Upper lobe of left lung (tissue), 6 donors: Measurements from ENCODE around the gene PTPN12. TPM values are rescaled to one million over a fixed set of nuclear protein-coding genes. Genes with fewer than 3 reads are reported as not detected.

ENCODE experiments used
- ATAC-seq, 2 donors: fragments of 200-7000 bp; cut with Tn5 transposase; one replicate each; pipeline ENCODE4 v1.9.1; 2022; ENCODE audit warnings: mild to moderate bottlenecking in 2 of 2, moderate library complexity in 2 of 2; ENCODE audit not compliant: low FRiP score in 2 of 2
- DNase-seq, 2 donors: peaks; one replicate each; pipeline ENCODE4 v3.0.0-alpha.2; 2019 to 2020
- H3K27ac ChIP-seq, 4 donors: fragments of 200-600 bp; sonication (generic); one replicate each; pipeline ENCODE4 v1.5.1; 2016 to 2019
- H3K27me3 ChIP-seq, 4 donors: fragments of 200-600 bp; sonication (generic); one replicate each; pipeline ENCODE4 v1.5.1; 2017 to 2019
- H3K36me3 ChIP-seq, 4 donors: fragments of 200-600 bp; sonication (generic); one replicate each; pipeline ENCODE4 v1.5.1; 2016 to 2019
- H3K4me1 ChIP-seq, 4 donors: fragments of 200-600 bp; sonication (generic); one replicate each; pipeline ENCODE4 v1.5.1; 2018 to 2019
- H3K4me3 ChIP-seq, 4 donors: fragments of 200-600 bp; sonication (generic); one replicate each; pipeline ENCODE4 v1.5.1; 2017 to 2019; ENCODE audit warnings: mild to moderate bottlenecking in 2 of 4, moderate library complexity in 1 of 4
- H3K9me3 ChIP-seq, 4 donors: fragments of 200-600 bp; sonication (generic); one replicate each; pipeline ENCODE4 v1.5.1; 2018 to 2019
- EP300 ChIP-seq, 4 donors: sonication (generic); formaldehyde crosslinking; IDR thresholded peaks; one replicate each; pipeline ENCODE4 v1.5.1; 2017; ENCODE audit warnings: antibody characterized with exemption in 4 of 4, control low read depth in 2 of 4
- POLR2A ChIP-seq, 4 donors: fragments of 450-650 bp; IDR thresholded peaks; one replicate each; pipeline ENCODE4 v1.5.1; 2016 to 2017; ENCODE audit warnings: antibody characterized with exemption in 4 of 4, mild to moderate bottlenecking in 2 of 4
- POLR2AphosphoS5 ChIP-seq, 2 donors: sonication (generic); formaldehyde crosslinking; IDR thresholded peaks; one replicate each; pipeline ENCODE4 v1.5.1; 2017; ENCODE audit warnings: antibody characterized with exemption in 2 of 2
- WGBS, 2 donors: methylation state at CpG; one replicate each; pipeline ENCODE4 v1.1.5; 2017 to 2018; 5-methylcytosine and 5-hydroxymethylcytosine counted together
- total RNA-seq, 6 donors: library from RNA; depleted of rRNA in 4 of 6; stranded (reverse); fragments of >200 nt in 4 of 6; gene quantifications; one replicate each; pipeline versions ENCODE4 v1.1.0 to v1.2.1, GENCODE V29; 2016 to 2021
- TF ChIP-seq, protein P1 (sequence below), 6 experiments: fragments of 450-650 bp in 4 of 6; fragments of 200-600 bp in 2 of 6; sonication (generic) in 2 of 6; IDR thresholded peaks; one replicate each; pipeline ENCODE4 v1.5.1; 2016 to 2019; ENCODE audit warnings: antibody characterized with exemption in 6 of 6
- donor health status: DM: no; HTN: no; CAD: no; lungs with moderate emphysema.
- donor health status: DM: no; HTN: yes; CAD: no; lungs with severe emphysema.

PTPN12 gene
- total RNA-seq, 6 donors from 2014 or later = 104 to 211 (median 136) TPM

DNA sequence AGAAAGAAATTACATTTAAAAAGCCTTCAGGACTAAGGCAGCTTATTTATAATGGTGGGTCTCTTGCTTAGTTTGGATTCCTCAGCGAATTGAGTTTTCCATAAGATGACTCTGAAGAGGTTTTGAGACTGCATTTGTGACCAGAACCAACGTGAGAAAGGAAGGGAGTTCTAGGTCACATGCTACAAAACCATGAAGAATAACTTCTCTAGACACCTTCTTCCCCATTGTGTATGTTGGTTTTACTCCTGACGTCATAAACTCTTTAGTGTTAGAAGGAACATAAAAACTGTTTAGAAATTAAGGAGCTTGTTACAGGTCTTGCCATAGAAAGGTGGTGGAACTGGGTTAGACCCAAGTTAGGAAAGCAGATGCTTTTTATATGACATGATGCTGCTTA, 11.1 kb downstream of the PTPN12 start:
- Histone ChIP-seq H3K4me3 (no peak overlapping the region), H3K36me3 (no peaks in the 10 kb centered on the region), H3K4me1 (peaks cover 45 to 84% (median 69%) of the 10 kb centered on the region in 4 donors), H3K9me3 (no peaks in the 10 kb centered on the region), H3K27me3 (no peaks in the 10 kb centered on the region), H3K27ac (peak overlapping the region in 2 of 4 donors; percentile 32 to 44)
- 29 to 42% methylated on average over 3 of the region's 3 CpGs for WGBS, 2 donors
- TF ChIP-seq POLR2A (IDR thresholded peaks at IDR 0.05) (no peak), EP300 (IDR thresholded peaks at IDR 0.05) (no peak), POLR2AphosphoS5 (IDR thresholded peaks at IDR 0.05) (no peak)
- TF ChIP-seq, protein P1, sequence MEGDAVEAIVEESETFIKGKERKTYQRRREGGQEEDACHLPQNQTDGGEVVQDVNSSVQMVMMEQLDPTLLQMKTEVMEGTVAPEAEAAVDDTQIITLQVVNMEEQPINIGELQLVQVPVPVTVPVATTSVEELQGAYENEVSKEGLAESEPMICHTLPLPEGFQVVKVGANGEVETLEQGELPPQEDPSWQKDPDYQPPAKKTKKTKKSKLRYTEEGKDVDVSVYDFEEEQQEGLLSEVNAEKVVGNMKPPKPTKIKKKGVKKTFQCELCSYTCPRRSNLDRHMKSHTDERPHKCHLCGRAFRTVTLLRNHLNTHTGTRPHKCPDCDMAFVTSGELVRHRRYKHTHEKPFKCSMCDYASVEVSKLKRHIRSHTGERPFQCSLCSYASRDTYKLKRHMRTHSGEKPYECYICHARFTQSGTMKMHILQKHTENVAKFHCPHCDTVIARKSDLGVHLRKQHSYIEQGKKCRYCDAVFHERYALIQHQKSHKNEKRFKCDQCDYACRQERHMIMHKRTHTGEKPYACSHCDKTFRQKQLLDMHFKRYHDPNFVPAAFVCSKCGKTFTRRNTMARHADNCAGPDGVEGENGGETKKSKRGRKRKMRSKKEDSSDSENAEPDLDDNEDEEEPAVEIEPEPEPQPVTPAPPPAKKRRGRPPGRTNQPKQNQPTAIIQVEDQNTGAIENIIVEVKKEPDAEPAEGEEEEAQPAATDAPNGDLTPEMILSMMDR (IDR thresholded peaks at IDR 0.05) = no peak
- ATAC-seq = peak in 1 of 2 donors; percentile 57
- no peak for DNase-seq

DNA sequence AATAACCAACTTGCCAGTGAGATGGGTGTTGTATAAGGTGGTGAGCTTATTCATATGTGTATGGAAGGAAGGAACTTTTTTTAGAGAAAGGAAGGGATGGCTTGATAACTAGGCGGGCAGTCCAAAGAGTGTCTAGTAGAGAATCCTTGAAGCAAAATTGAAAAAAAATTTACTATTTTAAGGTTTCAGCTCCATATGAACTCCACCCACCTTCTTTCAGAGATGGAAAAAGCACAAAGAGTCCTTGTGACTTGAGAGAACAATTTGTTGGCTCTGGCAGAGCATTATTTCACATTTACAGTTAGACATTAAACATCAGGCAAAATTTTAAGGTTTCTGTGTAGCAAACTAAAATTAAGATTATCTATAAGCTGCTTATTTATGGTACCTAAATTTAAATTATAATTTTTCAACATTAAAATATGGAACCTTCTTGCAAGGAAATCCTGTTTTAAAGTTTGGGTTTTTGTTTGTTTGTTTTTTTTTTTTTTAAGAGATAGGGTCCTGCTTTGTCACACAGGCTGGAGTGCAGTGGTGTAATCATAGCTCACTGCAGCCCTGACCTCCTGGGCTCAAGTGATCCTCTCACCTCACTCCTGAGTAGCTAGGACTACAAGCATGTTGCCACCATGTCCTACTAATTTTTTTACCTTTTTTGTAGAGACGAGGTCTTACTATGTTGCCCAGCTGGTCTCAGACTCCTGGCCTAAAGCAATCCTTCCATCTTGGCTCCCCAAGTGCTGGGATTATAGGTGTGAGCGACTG, 12.2 kb downstream of the PTPN12 start:
- DNase-seq = peak in 1 of 2 donors; percentile 38
- H3K4me3 ChIP-seq = no peak overlapping the region
- no peaks in the 10 kb centered on the region for H3K27me3 ChIP-seq
- peaks cover 45 to 75% (median 63%) of the 10 kb centered on the region in 4 donors for H3K4me1 ChIP-seq
- TF ChIP-seq EP300 (IDR thresholded peaks at IDR 0.05) (no peak), POLR2AphosphoS5 (IDR thresholded peaks at IDR 0.05) (no peak), POLR2A (IDR thresholded peaks at IDR 0.05) (no peak)
- TF ChIP-seq, protein P1 (IDR thresholded peaks at IDR 0.05) = no peak
- no peaks in the 10 kb centered on the region for H3K36me3 ChIP-seq
- 69 to 77% methylated on average over 3 of the region's 3 CpGs for WGBS, 2 donors
- H3K9me3 ChIP-seq = no peaks in the 10 kb centered on the region
- peak overlapping the region in 2 of 4 donors; percentile 32 to 44 for H3K27ac ChIP-seq
- ATAC-seq = no peak

DNA sequence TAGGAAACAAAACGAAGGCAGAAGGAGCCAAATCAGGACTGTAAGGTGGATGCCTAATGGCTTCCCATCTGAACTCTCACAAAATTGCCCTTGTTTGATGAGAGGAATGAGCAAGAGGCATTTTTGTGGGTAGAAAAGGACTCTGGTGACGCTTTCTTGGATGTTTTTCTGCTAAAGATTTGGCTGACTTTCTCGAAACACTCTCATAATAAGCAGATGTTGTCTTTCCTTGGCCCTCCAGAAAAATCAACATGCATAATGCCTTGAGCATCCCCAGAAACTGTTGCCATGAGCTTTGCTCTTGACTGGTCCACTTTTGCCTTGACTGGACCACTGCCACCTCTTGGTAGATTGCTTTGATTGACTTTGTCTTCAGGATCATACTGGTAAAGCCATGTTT, 13.5 kb downstream of the PTPN12 start:
- H3K4me1 ChIP-seq = peaks cover 41 to 69% (median 58%) of the 10 kb centered on the region in 4 donors
- no peak for ATAC-seq
- H3K9me3 ChIP-seq = no peaks in the 10 kb centered on the region
- TF ChIP-seq EP300 (IDR thresholded peaks at IDR 0.05) (no peak), POLR2AphosphoS5 (IDR thresholded peaks at IDR 0.05) (no peak), POLR2A (IDR thresholded peaks at IDR 0.05) (no peak)
- TF ChIP-seq, protein P1 (IDR thresholded peaks at IDR 0.05) = no peak
- no peaks in the 10 kb centered on the region for H3K27me3 ChIP-seq
- WGBS, 2 donors = 48 to 70% methylated on average over 3 of the region's 3 CpGs
- no peak overlapping the region for H3K27ac ChIP-seq
- no peak for DNase-seq
- H3K36me3 ChIP-seq = no peaks in the 10 kb centered on the region
- H3K4me3 ChIP-seq = no peak overlapping the region

DNA sequence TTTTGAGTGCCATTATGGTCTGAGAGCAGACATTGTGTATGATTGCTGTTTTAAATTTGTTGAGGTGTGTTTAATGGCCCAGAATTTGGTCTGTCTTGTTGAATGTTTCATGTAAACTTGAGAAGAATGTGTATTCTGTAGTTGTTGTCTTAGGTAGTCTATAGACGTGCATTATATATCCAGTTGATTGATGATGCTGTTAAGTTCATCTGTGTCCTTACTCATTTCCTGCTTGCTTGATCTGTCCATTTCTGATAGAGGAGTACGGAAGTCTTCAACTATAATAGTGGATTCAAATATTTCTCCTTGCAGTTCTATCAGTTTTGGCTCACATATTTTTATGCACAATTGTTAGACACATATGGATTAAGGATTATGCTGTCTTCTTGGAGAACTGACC, 16.0 kb downstream of the PTPN12 start:
- no peak overlapping the region for H3K4me3 ChIP-seq
- H3K9me3 ChIP-seq = no peaks in the 10 kb centered on the region
- 75 to 80% methylated on average over 2 of the region's 2 CpGs for whole genome bisulfite sequencing, 2 donors
- ATAC-seq (no peak), DNase-seq (no peak)
- H3K27ac ChIP-seq = no peak overlapping the region
- no peaks in the 10 kb centered on the region for H3K27me3 ChIP-seq
- H3K36me3 ChIP-seq = peaks cover 0 to 8% (median 0%) of the 10 kb centered on the region in 4 donors
- peaks cover 28 to 54% (median 44%) of the 10 kb centered on the region in 4 donors for H3K4me1 ChIP-seq
- TF ChIP-seq EP300 (IDR thresholded peaks at IDR 0.05) = no peak
- TF ChIP-seq POLR2AphosphoS5 (IDR thresholded peaks at IDR 0.05) = no peak
- TF ChIP-seq, protein P1 (IDR thresholded peaks at IDR 0.05) = no peak
- no peak for TF ChIP-seq POLR2A (IDR thresholded peaks at IDR 0.05)
